Measurements from ENCODE around the gene TENM4. TPM values are rescaled to one million over a fixed set of nuclear protein-coding genes. Genes with fewer than 3 reads are reported as not detected.
"Not testable (repeated sequence)": the region's sequence is repeated elsewhere in the genome, so short reads cannot be mapped to it uniquely, and the experiment has no call there.

Gene TENM4
- total RNA-seq, 2 experiments from 2014 or later: not detected

DNA sequence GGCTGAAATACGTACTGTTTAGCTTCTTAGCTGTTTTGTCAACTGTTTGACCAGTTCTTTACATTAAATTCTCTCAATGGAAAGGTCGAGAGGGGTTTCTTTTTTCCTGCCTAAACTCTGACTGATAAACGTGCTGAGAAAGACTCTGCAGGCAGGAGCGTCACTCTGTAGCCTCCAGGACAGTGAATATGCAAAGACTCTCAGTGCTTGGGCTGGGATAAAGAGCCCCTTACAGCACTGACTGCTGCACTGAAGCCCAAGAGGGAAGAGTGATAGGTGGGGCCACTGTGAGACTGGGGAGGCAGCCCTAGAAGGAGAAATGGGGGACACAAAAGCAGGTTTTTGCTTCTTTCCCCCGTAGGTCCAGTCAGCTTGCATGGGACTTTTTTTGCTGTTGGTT lies 213.5 kb downstream of the TENM4 start:
- H3K27ac ChIP-seq (ENCODE audit: low read depth, low read length, poor library complexity, severe bottlenecking): no peak overlapping the region
- no peaks in the 10 kb centered on the region for H3K36me3 ChIP-seq (ENCODE audit: insufficient read depth, low read length)
- H3K79me2 ChIP-seq (ENCODE audit: insufficient read depth, low read depth, low read length): no peaks in the 10 kb centered on the region
- H2AFZ ChIP-seq (ENCODE audit: low read length): no peak overlapping the region
- intact Hi-C loops (cut with micrococcal nuclease; ENCODE audit: unreplicated experiment): no loop called here
- BruUV-seq (replicated peaks): no TSS peak
- DNase-seq (ENCODE audit: low spot score): no peak
- no peaks in the 10 kb centered on the region for H3K9me2 ChIP-seq (ENCODE audit: insufficient read depth, low read length)
- H4K20me1 ChIP-seq (ENCODE audit: insufficient read depth, low read length): no peaks in the 10 kb centered on the region
- H3K4me1 ChIP-seq (ENCODE audit: insufficient read depth, low read length, poor library complexity, severe bottlenecking): no peaks in the 10 kb centered on the region
- H3K4me2 ChIP-seq (ENCODE audit: low read length): no peak overlapping the region
- H3K4me3 ChIP-seq (ENCODE audit: low read depth, low read length, poor library complexity, severe bottlenecking): no peak overlapping the region
- CTCF ChIA-PET (ENCODE audit: unreplicated experiment): no interaction called here
- no peak for TF ChIP-seq EZH2phosphoT487 (IDR thresholded peaks at IDR 0.05; ENCODE audit: borderline replicate concordance, low read depth, low read length)
- TF ChIP-seq, protein P1, sequence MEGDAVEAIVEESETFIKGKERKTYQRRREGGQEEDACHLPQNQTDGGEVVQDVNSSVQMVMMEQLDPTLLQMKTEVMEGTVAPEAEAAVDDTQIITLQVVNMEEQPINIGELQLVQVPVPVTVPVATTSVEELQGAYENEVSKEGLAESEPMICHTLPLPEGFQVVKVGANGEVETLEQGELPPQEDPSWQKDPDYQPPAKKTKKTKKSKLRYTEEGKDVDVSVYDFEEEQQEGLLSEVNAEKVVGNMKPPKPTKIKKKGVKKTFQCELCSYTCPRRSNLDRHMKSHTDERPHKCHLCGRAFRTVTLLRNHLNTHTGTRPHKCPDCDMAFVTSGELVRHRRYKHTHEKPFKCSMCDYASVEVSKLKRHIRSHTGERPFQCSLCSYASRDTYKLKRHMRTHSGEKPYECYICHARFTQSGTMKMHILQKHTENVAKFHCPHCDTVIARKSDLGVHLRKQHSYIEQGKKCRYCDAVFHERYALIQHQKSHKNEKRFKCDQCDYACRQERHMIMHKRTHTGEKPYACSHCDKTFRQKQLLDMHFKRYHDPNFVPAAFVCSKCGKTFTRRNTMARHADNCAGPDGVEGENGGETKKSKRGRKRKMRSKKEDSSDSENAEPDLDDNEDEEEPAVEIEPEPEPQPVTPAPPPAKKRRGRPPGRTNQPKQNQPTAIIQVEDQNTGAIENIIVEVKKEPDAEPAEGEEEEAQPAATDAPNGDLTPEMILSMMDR (conservative IDR thresholded peaks at IDR 0.05; ENCODE audit: low read length): no peak
- POLR2A ChIA-PET: no interaction called here
- no peaks in the 10 kb centered on the region for H3K9me3 ChIP-seq (ENCODE audit: low read length)

DNA sequence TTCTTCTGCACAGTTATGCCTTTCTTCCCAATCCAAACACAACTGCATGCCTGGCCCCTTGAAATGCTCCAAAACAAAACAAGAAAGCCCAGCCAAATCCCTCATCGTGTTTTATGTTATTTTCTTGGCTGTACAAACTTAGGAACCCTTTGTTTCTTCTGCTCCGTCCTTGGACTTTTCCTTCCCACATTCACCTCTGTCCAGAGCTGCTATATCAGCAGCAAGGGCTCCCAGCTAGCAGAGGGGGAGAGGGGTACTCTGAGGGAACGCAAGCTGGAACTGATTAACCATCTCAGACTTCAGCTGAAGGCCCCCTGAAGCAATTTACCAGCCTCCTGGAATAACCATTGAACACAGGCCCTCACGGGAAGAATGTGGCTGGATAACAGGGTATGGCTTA lies 214.7 kb downstream of the TENM4 start:
- no peaks in the 10 kb centered on the region for H3K9me3 ChIP-seq (ENCODE audit: low read length)
- BruUV-seq (replicated peaks): no TSS peak
- POLR2A ChIA-PET: no interaction called here
- H3K36me3 ChIP-seq (ENCODE audit: insufficient read depth, low read length): no peaks in the 10 kb centered on the region
- no peaks in the 10 kb centered on the region for H3K9me2 ChIP-seq (ENCODE audit: insufficient read depth, low read length)
- no peak overlapping the region for H3K4me2 ChIP-seq (ENCODE audit: low read length)
- H3K79me2 ChIP-seq (ENCODE audit: insufficient read depth, low read depth, low read length): no peaks in the 10 kb centered on the region
- H2AFZ ChIP-seq (ENCODE audit: low read length): no peak overlapping the region
- intact Hi-C loops (cut with micrococcal nuclease; ENCODE audit: unreplicated experiment): no loop called here
- TF ChIP-seq, protein P1 (conservative IDR thresholded peaks at IDR 0.05; ENCODE audit: low read length): no peak
- no peak for TF ChIP-seq EZH2phosphoT487 (IDR thresholded peaks at IDR 0.05; ENCODE audit: borderline replicate concordance, low read depth, low read length)
- CTCF ChIA-PET (ENCODE audit: unreplicated experiment): no interaction called here
- DNase-seq (ENCODE audit: low spot score): no peak
- no peak overlapping the region for H3K4me3 ChIP-seq (ENCODE audit: low read depth, low read length, poor library complexity, severe bottlenecking)
- no peaks in the 10 kb centered on the region for H3K4me1 ChIP-seq (ENCODE audit: insufficient read depth, low read length, poor library complexity, severe bottlenecking)
- H3K27ac ChIP-seq (ENCODE audit: low read depth, low read length, poor library complexity, severe bottlenecking): no peak overlapping the region
- no peaks in the 10 kb centered on the region for H4K20me1 ChIP-seq (ENCODE audit: insufficient read depth, low read length)

DNA sequence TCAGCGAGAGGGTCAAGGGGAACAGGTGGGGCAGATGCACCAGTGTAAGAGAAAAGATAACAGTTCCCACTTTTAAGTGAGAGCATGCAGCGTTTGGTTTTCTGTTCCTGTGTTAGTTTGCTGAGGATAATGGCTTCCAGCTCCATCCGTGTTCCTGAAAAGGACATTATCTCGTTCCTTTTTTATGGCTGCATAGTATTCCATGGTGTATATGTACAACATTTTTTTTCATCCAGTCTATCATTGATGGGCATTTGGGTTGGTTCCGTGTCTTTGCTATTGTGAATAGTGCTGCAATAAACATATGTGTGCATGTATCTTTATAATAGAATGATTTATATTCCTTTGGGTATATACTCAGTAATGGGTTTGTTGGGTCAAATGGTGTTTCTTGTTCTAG lies 218.7 kb downstream of the TENM4 start:
- H3K4me3 ChIP-seq (ENCODE audit: low read depth, low read length, poor library complexity, severe bottlenecking); H3K36me3 ChIP-seq (ENCODE audit: insufficient read depth, low read length); H4K20me1 ChIP-seq (ENCODE audit: insufficient read depth, low read length); H3K9me2 ChIP-seq (ENCODE audit: insufficient read depth, low read length); H2AFZ ChIP-seq (ENCODE audit: low read length); CTCF ChIA-PET (ENCODE audit: unreplicated experiment); H3K4me2 ChIP-seq (ENCODE audit: low read length); intact Hi-C loops (cut with micrococcal nuclease; ENCODE audit: unreplicated experiment); DNase-seq (ENCODE audit: low spot score); H3K27ac ChIP-seq (ENCODE audit: low read depth, low read length, poor library complexity, severe bottlenecking); H3K4me1 ChIP-seq (ENCODE audit: insufficient read depth, low read length, poor library complexity, severe bottlenecking); H3K9me3 ChIP-seq (ENCODE audit: low read length); H3K79me2 ChIP-seq (ENCODE audit: insufficient read depth, low read depth, low read length); POLR2A ChIA-PET; BruUV-seq (replicated peaks): not testable (repeated sequence)
